ENCODE results near the gene IL1RAPL1.

Gene IL1RAPL1

GRCh38 chrX:29841750-29842149 lies 1254.5 kb downstream of the IL1RAPL1 start:
- DNase-seq = no peak

- DNase-seq = no peak
Measured at GRCh38 chrX:29842552-29842951, 1255.3 kb downstream of the IL1RAPL1 start.

- DNase-seq = no peak
Measured at GRCh38 chrX:29851857-29852605, 1264.8 kb downstream of the IL1RAPL1 start.

- DNase-seq = no peak
Measured at GRCh38 chrX:29852767-29853166, 1265.5 kb downstream of the IL1RAPL1 start.

- DNase-seq = no peak
Measured at GRCh38 chrX:29858714-29859113, 1271.5 kb downstream of the IL1RAPL1 start.

GRCh38 chrX:29862126-29862677 lies 1275.0 kb downstream of the IL1RAPL1 start:
- DNase-seq = no peak

- DNase-seq = no peak
Measured at GRCh38 chrX:29867971-29868370, 1280.7 kb downstream of the IL1RAPL1 start.

- no peak for DNase-seq
Measured at GRCh38 chrX:29869837-29870236, 1282.6 kb downstream of the IL1RAPL1 start.

- DNase-seq = no peak
Measured at GRCh38 chrX:29870608-29871007, 1283.4 kb downstream of the IL1RAPL1 start.

- no peak for DNase-seq
Measured at GRCh38 chrX:29872831-29873230, 1285.6 kb downstream of the IL1RAPL1 start.

- DNase-seq = no peak
Measured at GRCh38 chrX:29876733-29877132, 1289.5 kb downstream of the IL1RAPL1 start.

- no peak for DNase-seq
Measured at GRCh38 chrX:29880977-29881376, 1293.7 kb downstream of the IL1RAPL1 start.

GRCh38 chrX:29890004-29890403 lies 1302.8 kb downstream of the IL1RAPL1 start:
- no peak for DNase-seq

- DNase-seq = no peak
Measured at GRCh38 chrX:29890646-29891200, 1303.5 kb downstream of the IL1RAPL1 start.

- DNase-seq = no peak
Measured at GRCh38 chrX:29902004-29902403, 1314.8 kb downstream of the IL1RAPL1 start.

GRCh38 chrX:29903360-29903759 lies 1316.1 kb downstream of the IL1RAPL1 start:
- no peak for DNase-seq

GRCh38 chrX:29911673-29912072 lies 1324.4 kb downstream of the IL1RAPL1 start:
- no peak for DNase-seq

GRCh38 chrX:29913647-29914046 lies 1326.4 kb downstream of the IL1RAPL1 start:
- DNase-seq = no peak

GRCh38 chrX:29922607-29923006 lies 1335.4 kb downstream of the IL1RAPL1 start:
- no peak for DNase-seq

- no peak for DNase-seq
Measured at GRCh38 chrX:29926056-29926455, 1338.8 kb downstream of the IL1RAPL1 start.

- DNase-seq = no peak
Measured at GRCh38 chrX:29926659-29927058, 1339.4 kb downstream of the IL1RAPL1 start.

GRCh38 chrX:29935455-29935854 lies 1348.2 kb downstream of the IL1RAPL1 start:
- no peak for DNase-seq

- DNase-seq = no peak
Measured at GRCh38 chrX:29940750-29941149, 1353.5 kb downstream of the IL1RAPL1 start.

- DNase-seq = no peak
Measured at GRCh38 chrX:29941287-29941686, 1354.0 kb downstream of the IL1RAPL1 start.

- no peak for DNase-seq
Measured at GRCh38 chrX:29947225-29947624, 1360.0 kb downstream of the IL1RAPL1 start.
